HepG2 (cell line): ENCODE measurements around the gene DPH7.

Source experiments
- ARNTL ChIP-seq: sonication (generic); formaldehyde crosslinking; IDR thresholded peaks from 2 replicates; pipeline ENCODE4 v1.4.0; 2020; ENCODE audit warnings: mild to moderate bottlenecking, missing genetic modification reagents
- CBX5 ChIP-seq: sonication (generic); formaldehyde crosslinking; IDR thresholded peaks from 2 replicates; pipeline ENCODE4 v1.4.0; 2020; ENCODE audit warnings: missing genetic modification reagents, borderline replicate concordance
- CTCF ChIP-seq: sonication (generic); formaldehyde crosslinking; IDR thresholded peaks from 2 replicates; pipeline ENCODE4 v1.5.0; 2020; ENCODE audit warnings: mild to moderate bottlenecking, missing genetic modification reagents, moderate library complexity
- DPF2 ChIP-seq: sonication (generic); formaldehyde crosslinking; IDR thresholded peaks from 2 replicates; pipeline ENCODE4 v1.4.0; 2020; ENCODE audit warnings: mild to moderate bottlenecking, low read depth, missing genetic modification reagents, borderline replicate concordance
- HNRNPH1 ChIP-seq: fragments of 200-400 bp; formaldehyde crosslinking; optimal IDR thresholded peaks from 2 replicates; pipeline ENCODE3; 2017; ENCODE audit warnings: mild to moderate bottlenecking, low read depth, low read length
- MTA3 ChIP-seq: sonication (generic); formaldehyde crosslinking; IDR thresholded peaks from 2 replicates; pipeline ENCODE4 v1.4.0; 2020; ENCODE audit warnings: missing genetic modification reagents
- NONO ChIP-seq, 2 experiments: fragments of 450-650 bp in 1 of 2; sonication (generic) in 1 of 2; formaldehyde crosslinking in 1 of 2; IDR thresholded peaks in 1 of 2; conservative IDR thresholded peaks in 1 of 2; 2 replicates each; pipeline versions ENCODE4 v1.6.1 to v1.8.0; 2017 to 2022; ENCODE audit warnings: mild to moderate bottlenecking in 1 of 2, missing genetic modification reagents in 1 of 2, moderate library complexity in 1 of 2
- TBL1XR1 ChIP-seq: fragments of 150-350 bp; IDR thresholded peaks from 2 replicates; pipeline ENCODE4 v1.6.1; 2014; ENCODE audit warnings: borderline replicate concordance, low read length; ENCODE audit not compliant: partially characterized antibody
- ZNF24 ChIP-seq: fragments of 450-650 bp; IDR thresholded peaks from 2 replicates; pipeline ENCODE4 v1.6.1; 2017; ENCODE audit warnings: antibody characterized with exemption, mild to moderate bottlenecking
- ZNF513 ChIP-seq: sonication (generic); formaldehyde crosslinking; conservative IDR thresholded peaks from 2 replicates; pipeline ENCODE4 v1.5.0; 2020; ENCODE audit warnings: missing genetic modification reagents
- ZNF746 ChIP-seq: sonication (generic); formaldehyde crosslinking; IDR thresholded peaks from 2 replicates; pipeline ENCODE4 v1.8.0; 2022; ENCODE audit warnings: mild to moderate bottlenecking, missing genetic modification reagents

DNA sequence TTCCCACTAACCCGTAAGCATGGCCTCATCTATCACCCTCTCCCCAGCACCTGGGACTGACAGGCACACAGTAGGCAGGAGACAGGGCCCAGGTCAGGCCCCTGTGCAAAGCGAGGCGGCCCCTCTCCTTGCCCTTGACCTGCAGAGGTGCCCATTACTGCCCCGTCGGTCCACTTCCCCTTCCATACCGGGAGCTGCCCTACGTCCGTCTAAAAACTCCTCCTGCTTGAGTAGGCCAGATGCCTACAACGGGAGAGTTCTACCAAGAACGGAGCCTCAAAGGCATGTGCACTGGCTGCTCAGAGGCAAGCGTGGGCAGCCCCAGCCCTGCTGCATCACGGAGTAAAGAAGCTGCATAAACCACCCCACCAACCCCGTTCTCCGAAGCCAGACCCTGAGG, 4.6 kb upstream of the DPH7 start:
- TF ChIP-seq ZNF746 (no peak), ZNF513 (CRISPR knock-in tag) (no peak), TBL1XR1 (no peak), ZNF24 (no peak), CBX5 (CRISPR knock-in tag) (no peak), NONO (IDR thresholded peaks at IDR 0.05) (no peak), NONO (CRISPR knock-in tag; conservative IDR thresholded peaks at IDR 0.05) (no peak), ARNTL (CRISPR knock-in tag) (no peak), HNRNPH1 (no peak), CTCF (CRISPR knock-in tag) (no peak), MTA3 (CRISPR knock-in tag) (no peak), DPF2 (CRISPR knock-in tag) (no peak)
